Amygdala (tissue), 56 donors: ENCODE data around the gene BACH1.
"Not testable (repeated sequence)": the region's sequence is repeated elsewhere in the genome, so short reads cannot be mapped to it uniquely, and the experiment has no call there.

Experiments
- DNase-seq, 56 donors: peaks; one replicate each; lab custom pipeline; 2025; lab: John Stamatoyannopoulos, UW

BACH1 gene

DNA sequence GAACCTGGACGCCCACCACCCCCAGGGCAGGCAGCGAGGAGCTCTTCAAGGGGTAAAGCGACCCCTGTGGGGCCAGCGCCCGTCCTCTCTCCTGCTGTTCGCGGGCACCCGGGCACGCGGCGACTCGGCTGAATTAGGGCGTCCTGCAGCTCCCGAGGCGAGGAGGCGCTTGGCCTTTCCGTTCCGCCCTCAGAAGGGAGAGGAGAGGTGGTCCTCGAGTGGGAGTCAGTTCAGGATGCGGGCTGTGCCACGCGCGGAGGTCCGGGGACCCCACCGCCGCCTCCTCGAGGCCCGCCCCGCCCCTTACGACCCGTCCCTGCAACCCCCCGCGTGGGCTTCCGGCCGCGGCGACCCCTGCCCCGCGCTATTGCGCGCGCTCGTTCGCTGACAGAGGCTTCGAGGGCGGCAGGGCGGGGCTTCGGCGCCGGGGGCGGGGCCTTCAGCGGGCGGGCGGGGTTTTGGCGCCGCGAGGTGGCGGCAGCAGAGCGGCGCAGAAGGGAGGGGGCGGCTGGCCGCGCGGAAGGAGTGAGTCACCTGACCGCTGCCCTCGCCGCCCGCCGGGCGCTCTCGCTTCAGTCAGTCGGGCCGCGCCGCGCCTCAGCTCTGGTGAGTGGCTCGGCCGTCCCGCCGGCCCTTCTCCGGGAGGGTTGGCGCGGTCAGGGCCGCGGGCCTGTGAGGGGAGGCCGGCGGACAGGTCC, at the start of gene BACH1:
BACH1 (plus strand) TSS at position 575 of the 698 bp plus-strand sequence. CDS start 22,359 bp downstream, outside the sequence.
- DNase-seq: peak in 55 of 56 donors; percentile 12 to 89 (median 66)

DNA sequence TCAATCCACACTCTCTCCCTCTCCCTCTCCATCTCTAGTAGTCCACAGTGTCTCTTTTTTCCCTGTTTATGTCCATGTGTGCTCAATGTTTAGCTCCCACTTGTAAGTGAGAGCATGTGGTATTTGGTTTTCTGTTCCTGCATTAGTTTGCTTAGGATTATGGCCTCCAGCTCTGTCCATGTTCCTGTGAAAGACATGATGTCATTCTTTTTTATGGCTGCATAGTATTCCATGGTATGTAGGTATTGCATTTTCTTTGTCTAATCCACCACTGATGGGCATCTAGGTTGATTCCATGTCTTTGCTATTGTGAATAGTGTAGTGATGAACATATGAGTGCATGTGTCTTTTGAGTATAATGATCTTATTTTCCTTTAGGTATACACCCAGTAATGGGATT, 49.4 kb upstream of the BACH1 start:
- not testable (repeated sequence) for DNase-seq

DNA sequence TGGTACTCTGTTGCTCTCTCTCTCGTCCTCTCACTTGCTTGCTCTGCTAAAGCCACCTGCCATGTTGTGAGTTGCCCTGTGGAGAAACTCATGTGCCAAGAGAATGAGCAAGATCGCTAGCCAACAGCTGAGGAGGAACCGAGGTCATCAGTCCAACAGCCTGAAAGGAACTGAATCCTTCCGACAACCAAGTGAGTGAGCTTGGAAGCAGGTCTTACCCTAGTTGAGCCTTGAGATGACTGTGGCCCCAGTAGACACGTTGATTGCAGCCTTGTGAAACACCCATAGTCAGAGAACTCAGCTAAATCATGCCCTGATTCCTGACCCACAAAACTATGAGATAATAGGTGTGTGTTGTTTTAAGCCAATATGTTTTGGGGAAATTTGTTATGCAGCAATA, 48.1 kb upstream of the BACH1 start:
- no peak for DNase-seq

DNA sequence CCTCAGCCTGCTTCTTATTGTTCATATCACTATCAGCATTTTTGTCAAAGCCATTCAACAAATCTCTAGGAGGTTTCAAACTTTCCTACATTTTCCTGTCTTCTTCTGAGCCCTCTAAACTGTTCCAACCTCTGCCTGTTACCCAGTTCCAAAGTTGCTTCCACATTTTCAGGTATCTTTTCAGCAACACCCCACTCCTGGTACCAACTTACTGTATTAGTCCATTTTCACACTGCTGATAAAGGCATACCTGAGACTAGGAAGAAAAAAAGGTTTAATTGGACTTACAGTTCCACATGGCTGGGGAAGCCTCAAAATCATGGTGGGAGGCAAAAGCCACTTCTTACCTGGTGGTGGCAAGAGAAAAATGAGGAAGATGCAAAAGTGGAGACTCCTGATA, 44.9 kb upstream of the BACH1 start:
- DNase-seq: not testable (repeated sequence)

DNA sequence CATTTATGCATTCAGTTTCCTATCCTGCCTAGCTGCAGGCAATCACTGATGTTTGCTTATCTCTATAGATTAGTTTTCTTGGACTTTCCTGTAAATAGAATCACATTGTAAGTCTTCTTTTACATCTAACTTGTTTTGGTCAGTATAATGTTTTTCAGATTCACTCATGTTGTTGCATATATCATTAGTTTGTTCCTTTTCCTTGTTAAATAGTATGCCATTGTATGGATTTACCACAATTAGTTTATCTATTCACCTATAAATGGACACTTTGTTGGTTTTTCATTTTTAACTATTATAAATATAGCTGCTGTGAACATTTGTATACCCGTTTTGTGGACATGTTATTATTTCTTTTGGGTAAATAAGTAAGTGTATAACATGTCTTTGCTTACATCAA, 44.2 kb upstream of the BACH1 start:
- DNase-seq: no peak

DNA sequence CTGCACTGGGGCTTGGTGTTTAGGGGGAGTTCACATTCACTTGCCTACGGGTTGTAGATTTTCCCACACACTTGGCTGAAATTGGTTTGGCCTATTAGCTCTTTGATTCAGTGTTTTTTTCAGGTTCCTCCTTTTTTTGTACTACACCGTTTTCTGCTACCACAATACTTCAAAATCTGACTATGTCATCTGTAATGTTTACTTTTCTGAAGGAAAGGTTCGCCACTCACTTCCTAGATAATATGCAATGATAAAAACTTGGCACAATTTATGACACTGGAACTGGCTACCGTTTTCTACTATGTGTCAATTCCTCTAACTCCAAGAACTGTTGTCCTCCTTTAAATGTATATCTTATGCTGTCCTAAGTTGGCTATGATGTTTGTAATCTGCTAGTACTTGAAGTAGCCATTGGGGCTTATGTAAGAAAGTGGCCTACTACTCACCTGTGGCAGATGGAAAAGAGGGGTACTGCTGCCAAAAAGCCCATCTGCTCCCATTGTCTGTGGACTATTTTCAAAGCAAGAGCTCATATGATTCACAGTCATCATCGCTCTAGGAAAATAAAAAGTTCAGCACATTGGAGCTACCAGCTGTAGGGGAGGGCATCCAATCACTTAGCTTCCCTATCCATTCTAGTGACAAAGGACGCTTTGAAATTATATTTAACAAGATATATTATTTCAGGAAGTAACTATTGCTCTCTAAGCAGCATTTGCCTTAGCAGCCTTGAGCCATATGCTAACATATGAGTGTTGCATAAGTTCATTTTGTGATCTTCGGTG, 42.4 kb upstream of the BACH1 start:
- DNase-seq: no peak

DNA sequence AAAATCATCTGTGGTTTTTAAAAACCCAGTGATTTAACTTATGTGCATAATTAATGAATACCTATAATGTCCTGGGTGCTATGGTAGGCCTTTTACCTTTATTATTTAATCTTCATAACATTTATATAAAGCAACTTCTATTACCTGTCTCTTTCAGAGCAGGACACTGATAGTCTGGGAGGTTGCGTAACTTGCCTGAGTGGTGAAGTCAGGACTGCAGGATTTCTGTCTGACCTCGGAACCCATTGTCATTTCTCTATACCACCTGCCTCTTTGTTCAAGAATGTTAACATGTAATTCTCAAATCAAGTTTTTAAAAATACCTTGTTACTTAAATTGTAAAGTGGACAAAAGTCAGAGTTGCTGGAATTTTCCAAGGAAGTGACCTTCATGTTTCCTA, 41.0 kb upstream of the BACH1 start:
- no peak for DNase-seq

DNA sequence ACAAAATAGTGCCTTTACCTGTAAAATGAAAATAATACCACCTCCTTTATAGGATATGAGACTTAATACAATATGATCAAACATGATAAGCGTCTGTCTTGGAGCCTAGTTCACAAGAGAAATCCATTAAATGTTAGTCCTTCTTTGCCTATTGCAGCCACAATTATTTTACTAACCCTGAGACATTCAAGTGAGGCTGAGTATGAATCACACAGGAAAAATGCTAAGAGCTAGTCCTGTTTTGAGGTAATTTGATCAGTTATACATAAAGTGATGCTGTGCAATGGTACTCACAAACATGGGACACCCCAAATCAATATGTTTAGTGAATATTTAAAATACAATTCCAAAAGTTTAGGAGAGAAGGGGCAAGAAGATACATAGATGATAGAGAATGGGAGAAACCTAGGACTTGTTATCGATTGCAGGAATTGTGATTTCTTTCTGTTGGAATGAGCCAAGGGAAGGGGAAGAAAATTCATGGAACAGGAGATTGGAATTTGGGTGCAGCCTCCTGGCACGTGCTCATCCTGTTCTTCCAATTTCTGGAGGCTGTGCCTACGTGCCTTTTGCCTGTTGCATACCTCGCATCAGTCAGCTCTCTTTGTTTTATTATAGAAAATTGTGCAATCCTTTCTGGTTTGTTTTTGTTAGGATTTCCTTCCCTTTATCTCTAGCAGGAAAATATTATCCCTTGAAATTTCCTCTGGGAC, 39.9 kb upstream of the BACH1 start:
- DNase-seq: no peak

DNA sequence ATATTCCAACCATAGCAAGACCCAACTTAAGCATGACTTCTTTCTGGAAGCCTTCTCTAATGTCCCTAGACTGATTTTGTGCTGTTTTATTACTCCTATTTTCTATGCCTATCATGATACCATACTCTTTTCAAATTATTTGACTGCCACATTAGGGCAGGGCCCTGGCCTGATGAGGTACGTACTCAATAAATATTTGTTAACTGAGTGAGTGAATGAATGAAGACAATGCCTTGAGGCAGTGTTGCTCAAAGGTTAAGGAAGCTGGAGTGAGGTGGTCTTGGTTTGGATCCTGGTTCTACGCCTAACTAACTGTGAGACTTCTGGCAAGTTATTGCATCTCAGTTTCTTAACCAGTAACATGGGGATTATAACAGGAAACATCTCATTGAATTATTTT, 38.3 kb upstream of the BACH1 start:
- DNase-seq: no peak

DNA sequence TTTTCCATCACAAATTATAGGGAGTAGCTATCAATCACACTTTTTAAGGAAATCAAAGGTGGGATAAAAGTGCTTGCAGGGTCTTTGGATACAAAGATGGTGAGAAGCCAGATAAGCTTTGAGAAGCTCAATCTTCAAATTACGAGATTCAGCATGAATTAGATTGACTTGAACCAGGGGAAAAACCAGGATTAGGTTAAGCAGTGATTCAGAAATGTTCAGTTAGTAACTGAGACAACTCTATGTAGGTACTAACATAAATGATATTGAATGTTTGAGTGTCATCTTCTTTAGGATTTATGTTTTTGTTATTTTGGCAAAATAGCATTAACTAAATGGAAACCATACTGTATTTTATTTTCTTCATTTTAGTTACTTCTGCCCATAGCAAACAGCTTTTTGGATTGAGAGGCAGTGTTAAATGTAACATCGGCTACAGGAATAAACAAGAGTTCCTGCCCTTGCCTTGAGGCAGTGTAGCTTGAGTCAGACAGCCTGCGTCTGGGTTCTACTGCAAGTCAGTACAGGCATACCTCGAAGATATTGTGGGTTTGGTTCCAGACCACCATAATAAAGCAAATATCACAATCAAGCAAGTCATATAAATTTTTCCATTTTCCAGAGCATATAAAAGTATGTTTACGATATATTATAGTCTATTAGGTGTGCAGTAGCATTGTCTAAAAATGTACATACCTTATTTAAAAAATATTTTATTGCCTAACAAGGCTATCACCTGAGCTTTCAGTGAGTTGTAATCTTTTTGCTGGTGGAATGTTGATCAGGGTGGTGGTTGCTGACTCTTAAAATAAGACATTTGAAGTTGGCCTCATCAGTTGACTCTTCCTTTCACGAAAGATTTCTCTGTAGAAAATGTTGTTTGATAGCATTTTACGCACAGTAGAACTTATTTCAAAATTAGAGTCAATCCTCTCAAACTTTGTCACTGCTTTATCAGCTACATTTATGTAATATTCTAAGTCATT, 36.9 kb upstream of the BACH1 start:
- no peak for DNase-seq

DNA sequence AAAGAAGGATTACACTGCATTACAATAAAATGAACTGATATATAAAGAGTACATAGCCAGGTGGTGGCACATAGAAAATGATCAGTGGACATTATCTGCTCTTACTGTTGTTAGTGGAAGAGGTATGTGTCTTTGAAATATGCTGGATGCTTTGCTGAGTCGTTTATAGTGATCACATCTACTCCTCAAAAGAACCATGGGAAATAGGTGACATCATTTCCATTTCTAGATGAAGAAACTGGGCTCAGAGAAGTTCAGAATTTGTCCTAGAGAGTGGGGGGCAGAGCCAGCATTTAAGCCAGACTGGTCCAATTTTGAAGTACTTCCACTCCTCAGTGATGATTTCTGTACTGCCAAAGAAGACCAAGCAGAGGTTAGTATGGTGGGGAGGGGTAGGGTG, 34.0 kb upstream of the BACH1 start:
- no peak for DNase-seq

DNA sequence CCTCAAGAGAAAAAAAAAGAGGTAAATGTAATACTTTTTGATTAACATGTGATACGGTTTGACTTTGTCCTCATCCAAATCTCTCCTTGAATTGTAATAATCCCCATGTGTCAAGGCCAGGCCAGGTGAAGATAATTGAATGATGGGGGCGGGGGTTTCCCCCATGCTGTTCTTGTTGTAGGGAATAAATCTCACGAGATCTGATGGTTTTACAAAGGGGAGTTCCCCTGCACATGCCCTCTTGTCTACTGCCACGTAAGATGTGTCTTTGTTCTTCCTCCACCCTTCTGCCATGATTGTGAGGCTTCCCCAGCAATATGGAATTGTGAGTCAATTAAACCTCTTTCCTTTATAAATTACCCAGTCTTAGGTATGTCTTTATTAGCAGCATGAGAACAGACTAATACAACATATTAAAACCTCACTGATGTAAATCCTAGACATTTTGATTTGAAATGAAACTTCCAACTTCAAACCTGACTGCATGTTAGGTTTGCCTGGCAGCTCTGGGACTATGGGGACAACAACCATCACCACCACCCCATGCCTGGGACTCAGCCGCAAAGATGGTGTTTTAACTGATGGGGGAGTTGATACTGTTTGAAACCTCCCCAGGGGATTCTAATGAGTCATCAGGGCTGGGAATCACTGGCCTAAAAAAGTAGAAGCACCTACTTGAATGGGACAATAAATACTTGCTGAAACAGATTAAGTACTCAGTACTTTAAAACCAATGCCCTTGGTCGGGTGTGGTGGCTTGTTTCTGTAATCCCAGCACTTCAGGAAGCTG, 32.8 kb upstream of the BACH1 start:
- DNase-seq: no peak

DNA sequence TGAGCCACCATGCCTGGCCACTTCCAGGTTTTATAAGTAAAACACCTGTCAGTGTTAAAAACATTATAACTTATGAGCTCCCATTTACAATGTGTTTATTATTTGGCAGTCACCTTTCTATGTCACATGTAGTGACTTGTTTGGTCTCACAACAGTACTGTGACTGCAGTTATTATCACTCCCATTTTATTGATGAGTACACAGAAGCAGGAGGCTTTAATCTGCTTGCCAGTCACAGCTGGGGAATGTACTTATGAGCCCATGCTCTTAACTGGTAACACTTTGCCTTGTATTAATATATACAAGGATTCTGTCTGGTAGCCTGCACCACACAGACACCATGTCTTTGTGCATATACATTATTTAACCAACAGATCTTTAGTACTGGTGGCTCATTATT, 31.1 kb upstream of the BACH1 start:
- DNase-seq: no peak

DNA sequence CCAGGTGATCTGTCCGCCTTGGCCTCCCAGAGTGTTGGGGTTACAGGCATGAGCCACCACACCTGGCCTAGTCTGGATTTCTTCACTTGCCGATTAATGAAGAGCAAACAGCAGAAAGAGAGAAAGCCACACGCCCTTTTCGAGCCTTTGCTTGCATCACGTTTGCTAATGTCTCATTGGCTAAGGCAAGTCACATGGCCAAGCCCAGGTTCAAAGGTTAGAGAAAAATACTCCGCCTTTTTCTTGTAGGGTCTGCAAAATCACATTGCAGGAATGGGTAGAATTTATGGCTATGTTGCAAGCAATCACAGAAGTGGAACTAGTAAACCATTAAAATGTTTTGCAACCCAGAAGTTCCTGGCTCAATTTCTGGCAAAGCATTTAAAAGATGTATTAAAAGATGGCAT, 26.8 kb upstream of the BACH1 start:
- no peak for DNase-seq

DNA sequence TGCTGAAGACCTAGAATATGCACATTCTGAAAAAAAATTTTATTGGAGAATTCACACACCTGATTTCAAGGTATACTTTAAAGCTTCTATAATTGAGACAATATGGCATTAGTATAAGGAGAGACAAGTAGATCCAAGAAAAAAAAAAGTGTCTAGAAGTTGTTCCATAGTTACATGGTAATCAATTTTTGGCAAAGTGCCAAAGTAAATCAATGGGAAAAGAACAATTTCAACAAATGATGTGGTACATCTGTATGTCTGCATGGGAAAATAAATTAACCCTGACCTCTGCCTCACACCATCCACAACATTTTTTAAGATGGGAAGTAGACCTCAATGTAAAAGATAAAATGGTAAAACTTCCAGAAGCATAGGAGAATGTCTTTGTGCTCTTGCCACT, 21.3 kb upstream of the BACH1 start:
- DNase-seq: no peak

DNA sequence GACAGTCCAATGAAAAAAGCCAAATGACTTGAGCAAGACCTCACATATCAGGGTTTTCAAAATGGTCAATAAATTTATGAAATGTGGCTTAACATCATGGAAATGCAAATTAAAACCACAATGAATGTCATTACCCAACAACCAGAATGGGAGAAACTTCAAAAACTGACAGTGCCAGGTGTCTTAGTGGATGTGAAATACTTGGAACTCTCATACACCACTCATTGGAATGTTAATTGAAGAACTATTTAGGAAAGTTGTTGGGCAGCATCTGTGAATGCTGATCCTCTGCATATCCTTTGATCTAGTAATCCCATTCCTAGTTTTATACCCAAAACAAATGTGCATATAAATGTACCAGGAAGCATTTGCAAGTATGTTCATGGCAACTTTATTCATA, 19.2 kb upstream of the BACH1 start:
- DNase-seq: no peak

DNA sequence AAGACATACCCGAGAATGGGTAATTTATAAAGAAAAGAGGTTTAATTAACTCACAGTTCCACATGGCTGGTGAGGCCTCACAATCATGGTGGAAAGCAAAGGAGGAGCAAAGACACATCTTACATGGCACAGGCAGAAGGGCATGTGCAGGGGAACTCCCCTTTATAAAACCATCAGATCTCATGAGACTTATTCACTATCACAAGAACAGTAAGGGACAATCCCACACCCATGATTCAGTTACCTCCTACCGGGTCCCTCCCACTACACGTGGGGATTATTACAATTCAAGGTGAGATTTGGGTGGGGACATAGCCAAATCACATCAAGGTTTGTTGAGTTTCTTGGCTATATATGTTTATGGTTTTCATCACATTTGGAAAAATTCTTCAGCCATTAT, 16.9 kb upstream of the BACH1 start:
- not testable (repeated sequence) for DNase-seq

DNA sequence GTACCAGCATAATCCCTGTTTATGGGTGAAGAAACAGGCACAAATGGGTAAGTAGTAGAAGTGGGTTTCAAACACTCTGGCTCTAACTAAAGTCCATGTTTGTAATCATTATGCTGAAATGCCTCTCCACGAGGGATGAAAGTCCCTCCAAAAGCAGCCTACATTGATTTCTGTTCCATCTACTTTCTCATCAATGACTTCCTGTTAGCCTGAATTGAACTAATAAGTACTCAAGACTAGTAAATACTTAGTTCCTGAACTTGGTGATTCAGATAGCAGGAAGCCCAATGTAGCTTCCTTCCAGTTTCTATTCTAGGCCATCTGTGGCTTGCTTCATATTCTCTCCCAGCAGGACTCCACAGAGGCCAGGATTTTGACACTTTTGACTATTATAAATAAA, 11.3 kb upstream of the BACH1 start:
- no peak for DNase-seq

DNA sequence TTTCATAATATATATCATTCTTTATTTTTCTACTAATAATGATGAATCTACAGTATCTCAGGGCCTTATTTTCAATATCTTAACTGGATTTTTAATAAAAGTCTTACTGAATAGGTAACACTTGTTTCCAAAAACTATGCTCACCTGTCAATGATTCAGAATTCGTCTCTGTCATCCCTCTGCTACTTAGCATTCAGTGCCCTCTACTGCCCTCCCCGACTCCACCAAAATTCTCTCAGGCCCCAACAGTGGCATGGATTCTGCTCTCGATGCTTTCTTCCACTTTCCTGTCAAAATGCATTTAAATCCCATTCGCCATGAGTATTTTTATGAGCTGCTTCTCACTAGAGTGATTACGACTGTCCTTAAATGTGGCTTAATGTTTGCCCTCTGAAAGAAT, 10.5 kb upstream of the BACH1 start:
- DNase-seq: no peak

DNA sequence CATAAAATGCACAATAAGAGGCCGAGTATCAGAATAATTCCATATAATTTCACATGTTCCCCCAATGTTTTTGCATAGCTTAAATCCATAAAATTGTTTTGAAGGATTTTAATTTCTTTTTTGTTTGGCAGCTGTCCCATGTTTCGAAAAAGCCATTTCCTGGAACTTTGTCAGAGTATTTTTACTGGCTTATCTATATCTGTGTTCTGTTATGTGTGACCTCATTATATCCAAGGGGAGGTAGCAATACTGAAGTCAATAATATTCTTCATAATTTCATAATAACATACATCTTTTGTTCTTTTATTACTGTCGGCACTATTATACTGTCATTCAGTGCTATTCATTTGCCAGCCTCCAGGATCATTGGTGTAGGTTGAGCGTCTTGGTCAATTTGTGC, 9.4 kb upstream of the BACH1 start:
- no peak for DNase-seq
